Smooth muscle cell (in vitro differentiated cells): ENCODE results near the gene PACS2. TPM values are rescaled to one million over a fixed set of nuclear protein-coding genes. Genes with fewer than 3 reads are reported as not detected.

ENCODE experiments used
- DNase-seq: peaks from one replicate; lab custom pipeline; 2025; ENCODE audit not compliant: unreplicated experiment; lab: John Stamatoyannopoulos, UW
- H2AFZ ChIP-seq: fragments of 200-600 bp; sonication (generic); 2 replicates; pipeline ENCODE4 v1.6.0; 2016; ENCODE audit warnings: antibody characterized with exemption, low read depth, mild to moderate bottlenecking
- H3F3A ChIP-seq: fragments of 200-600 bp; sonication (generic); 2 replicates; pipeline ENCODE4 v1.6.0; 2017; ENCODE audit warnings: antibody characterized with exemption, low read depth
- H3K27ac ChIP-seq: fragments of 200-600 bp; sonication (generic); 2 replicates; pipeline ENCODE4 v1.5.1; 2016; ENCODE audit warnings: low read depth, mild to moderate bottlenecking
- H3K27me3 ChIP-seq: fragments of 200-600 bp; sonication (generic); 2 replicates; pipeline ENCODE4 v1.6.1; 2016; ENCODE audit warnings: low read depth, mild to moderate bottlenecking
- H3K36me3 ChIP-seq: fragments of 200-600 bp; sonication (generic); 2 replicates; pipeline ENCODE4 v1.5.1; 2016; ENCODE audit warnings: low read depth
- H3K4me1 ChIP-seq: fragments of 200-600 bp; sonication (generic); 2 replicates; pipeline ENCODE4 v1.5.1; 2016; ENCODE audit warnings: low read depth
- H3K4me2 ChIP-seq: fragments of 200-600 bp; sonication (generic); 2 replicates; pipeline ENCODE4 v1.6.0; 2016; ENCODE audit warnings: mild to moderate bottlenecking
- H3K4me3 ChIP-seq: fragments of 200-600 bp; sonication (generic); 2 replicates; pipeline ENCODE4 v1.5.1; 2016; ENCODE audit warnings: mild to moderate bottlenecking
- H3K79me2 ChIP-seq: fragments of 200-600 bp; sonication (generic); 2 replicates; pipeline ENCODE4 v1.6.0; 2016; ENCODE audit warnings: low read depth, mild to moderate bottlenecking
- H3K9ac ChIP-seq: fragments of 200-600 bp; sonication (generic); 2 replicates; pipeline ENCODE4 v1.6.0; 2016; ENCODE audit warnings: low read depth
- H3K9me3 ChIP-seq: fragments of 200-600 bp; sonication (generic); replicated peaks from 2 replicates; pipeline ENCODE4 v1.5.1; 2016; ENCODE audit warnings: low read depth
- H4K20me1 ChIP-seq: fragments of 200-600 bp; sonication (generic); 2 replicates; pipeline ENCODE4 v1.6.0; 2016; ENCODE audit warnings: low read depth
- WGBS: methylation state at CpG from one replicate; pipeline ENCODE4 v1.1.7; 2016; ENCODE audit warnings: low lambda C conversion rate; 5-methylcytosine and 5-hydroxymethylcytosine counted together
- polyA plus RNA-seq: library from polyadenylated mRNA; unstranded; fragments of >200 nt; fragmentation: Nextera tagmentation; extraction: Ambion mirVana; gene quantifications from 2 replicates; pipeline ENCODE4 v1.2.1, GENCODE V29; 2016
- total RNA-seq: library from RNA; depleted of rRNA; stranded (reverse); fragments of >200 nt; gene quantifications from 2 replicates; pipeline ENCODE4 v1.2.3, GENCODE V29; 2014
- TF ChIP-seq, protein P1 (sequence below): fragments of 200-600 bp; sonication (generic); IDR thresholded peaks from 2 replicates; pipeline ENCODE4 v1.5.1; 2017; ENCODE audit warnings: borderline replicate concordance, mild to moderate bottlenecking, antibody characterized with exemption; ENCODE audit not compliant: insufficient read depth, poor library complexity, severe bottlenecking

PACS2 gene
- total and polyA plus RNA-seq, 2 experiments from 2014 or later = 36.9 to 49.1 TPM

DNA sequence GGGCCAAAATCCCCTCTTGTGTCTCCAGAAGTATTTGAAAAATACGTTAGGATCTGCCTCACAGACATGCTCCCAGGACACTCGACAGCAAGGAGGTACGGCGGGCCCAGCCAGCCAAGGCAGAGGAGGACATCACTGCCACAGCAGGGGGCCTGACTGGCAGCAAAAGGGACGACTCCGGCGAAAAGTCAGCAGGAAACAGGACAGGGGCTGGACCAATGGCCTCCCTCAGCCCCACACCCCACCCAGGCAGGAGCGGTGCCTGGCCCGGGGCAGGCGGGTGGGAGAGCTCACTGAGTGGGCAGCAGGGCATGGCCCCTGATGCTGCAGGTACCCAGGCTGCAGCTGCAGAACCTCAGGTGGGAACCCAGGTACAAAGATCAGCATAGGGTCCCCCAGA is 31.5 kb upstream of the PACS2 start:
- no peaks in the 10 kb centered on the region for H3K9me3 ChIP-seq
- TF ChIP-seq, protein P1, sequence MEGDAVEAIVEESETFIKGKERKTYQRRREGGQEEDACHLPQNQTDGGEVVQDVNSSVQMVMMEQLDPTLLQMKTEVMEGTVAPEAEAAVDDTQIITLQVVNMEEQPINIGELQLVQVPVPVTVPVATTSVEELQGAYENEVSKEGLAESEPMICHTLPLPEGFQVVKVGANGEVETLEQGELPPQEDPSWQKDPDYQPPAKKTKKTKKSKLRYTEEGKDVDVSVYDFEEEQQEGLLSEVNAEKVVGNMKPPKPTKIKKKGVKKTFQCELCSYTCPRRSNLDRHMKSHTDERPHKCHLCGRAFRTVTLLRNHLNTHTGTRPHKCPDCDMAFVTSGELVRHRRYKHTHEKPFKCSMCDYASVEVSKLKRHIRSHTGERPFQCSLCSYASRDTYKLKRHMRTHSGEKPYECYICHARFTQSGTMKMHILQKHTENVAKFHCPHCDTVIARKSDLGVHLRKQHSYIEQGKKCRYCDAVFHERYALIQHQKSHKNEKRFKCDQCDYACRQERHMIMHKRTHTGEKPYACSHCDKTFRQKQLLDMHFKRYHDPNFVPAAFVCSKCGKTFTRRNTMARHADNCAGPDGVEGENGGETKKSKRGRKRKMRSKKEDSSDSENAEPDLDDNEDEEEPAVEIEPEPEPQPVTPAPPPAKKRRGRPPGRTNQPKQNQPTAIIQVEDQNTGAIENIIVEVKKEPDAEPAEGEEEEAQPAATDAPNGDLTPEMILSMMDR = no peak
- H3K9ac ChIP-seq = no peak overlapping the region
- H3K4me2 ChIP-seq = no peak overlapping the region
- no peaks in the 10 kb centered on the region for H3K27me3 ChIP-seq
- H4K20me1 ChIP-seq = peaks cover 84% of the 10 kb centered on the region
- DNase-seq = no peak
- no peak overlapping the region for H2AFZ ChIP-seq
- WGBS = 64% methylated on average over 10 of the region's 10 CpGs
- H3F3A ChIP-seq = no peaks in the 10 kb centered on the region
- no peak overlapping the region for H3K27ac ChIP-seq
- no peaks in the 10 kb centered on the region for H3K36me3 ChIP-seq
- H3K4me1 ChIP-seq = no peaks in the 10 kb centered on the region
- H3K4me3 ChIP-seq = no peak overlapping the region
- H3K79me2 ChIP-seq = peaks cover 19% of the 10 kb centered on the region

DNA sequence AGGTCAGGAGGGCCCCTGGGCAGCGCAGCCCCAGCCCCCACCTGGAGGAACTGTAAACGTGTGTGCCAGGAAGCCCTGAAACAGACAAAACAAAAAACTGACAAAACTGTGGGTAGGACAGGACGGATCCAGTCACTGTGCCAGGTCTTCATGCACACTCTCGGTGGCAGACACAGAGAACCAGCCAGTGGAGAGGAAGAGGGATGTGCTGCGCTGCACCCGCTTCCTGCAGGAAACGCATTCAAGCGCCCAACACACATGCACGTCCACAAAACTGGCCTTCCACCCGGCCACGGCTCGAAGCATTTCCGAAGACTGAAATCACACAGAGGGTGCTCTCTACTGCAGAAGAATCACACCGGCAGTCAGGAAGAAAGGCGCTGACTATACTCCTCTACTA is 30.6 kb upstream of the PACS2 start:
- H4K20me1 ChIP-seq = peaks cover 86% of the 10 kb centered on the region
- no peak overlapping the region for H3K4me2 ChIP-seq
- no peak overlapping the region for H3K27ac ChIP-seq
- peaks cover 11% of the 10 kb centered on the region for H3K79me2 ChIP-seq
- H2AFZ ChIP-seq = no peak overlapping the region
- H3K4me1 ChIP-seq = no peaks in the 10 kb centered on the region
- no peaks in the 10 kb centered on the region for H3F3A ChIP-seq
- no peak for DNase-seq
- WGBS = 88% methylated on average over 15 of the region's 15 CpGs
- H3K9ac ChIP-seq = no peak overlapping the region
- no peaks in the 10 kb centered on the region for H3K36me3 ChIP-seq
- no peak overlapping the region for H3K4me3 ChIP-seq
- H3K27me3 ChIP-seq = no peaks in the 10 kb centered on the region
- no peaks in the 10 kb centered on the region for H3K9me3 ChIP-seq
- TF ChIP-seq, protein P1 = no peak

DNA sequence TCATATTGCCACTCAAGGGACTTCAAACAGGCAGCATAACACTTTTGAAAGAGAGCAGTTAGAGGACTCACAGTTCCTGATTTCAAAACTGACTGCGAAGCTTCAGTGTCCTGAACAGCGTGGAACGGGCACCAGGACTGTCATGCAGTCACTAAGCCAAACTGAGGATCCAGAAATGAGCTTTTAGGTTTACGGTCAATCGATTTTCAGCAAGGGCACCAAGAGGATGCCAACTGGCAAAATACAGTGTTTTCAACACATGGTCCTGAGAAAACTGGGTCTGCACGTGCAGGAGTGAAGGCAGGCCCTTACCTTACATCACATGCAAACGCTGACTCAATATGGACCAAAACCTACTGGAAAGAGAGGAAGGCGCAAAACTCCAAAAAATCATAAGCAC is 29.4 kb upstream of the PACS2 start:
- 96% methylated on average over 8 of the region's 8 CpGs for WGBS
- DNase-seq = no peak
- Histone ChIP-seq H3K4me3 (no peak overlapping the region), H3K9ac (no peak overlapping the region), H3K4me2 (no peak overlapping the region), H3K4me1 (no peaks in the 10 kb centered on the region), H3K36me3 (no peaks in the 10 kb centered on the region), H3K9me3 (no peaks in the 10 kb centered on the region), H3K27me3 (no peaks in the 10 kb centered on the region), H2AFZ (no peak overlapping the region), H3K79me2 (peaks cover 18% of the 10 kb centered on the region), H3K27ac (no peak overlapping the region), H4K20me1 (peaks cover 86% of the 10 kb centered on the region), H3F3A (no peaks in the 10 kb centered on the region)
- TF ChIP-seq, protein P1 = no peak

DNA sequence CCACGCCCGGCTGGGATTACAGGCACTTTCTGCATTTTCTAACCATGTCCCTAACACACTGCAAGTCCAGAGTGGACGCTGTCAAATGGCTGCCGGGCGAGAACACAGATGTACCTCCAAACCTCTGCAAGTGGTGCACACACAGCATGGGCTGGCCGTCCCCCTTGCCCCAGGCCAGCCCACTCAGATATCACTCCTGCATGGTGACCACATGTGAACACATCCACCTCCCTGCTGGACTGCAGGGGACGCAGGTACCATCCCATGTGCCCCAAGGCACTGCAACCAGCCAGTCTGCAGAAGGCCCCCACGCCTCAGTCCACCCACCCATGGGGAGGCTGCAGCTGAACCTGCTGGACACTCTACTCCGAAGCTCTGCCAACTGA is 27.8 kb upstream of the PACS2 start:
- Histone ChIP-seq H3K27me3 (no peaks in the 10 kb centered on the region), H2AFZ (no peak overlapping the region), H3K4me3 (no peak overlapping the region), H3K9ac (no peak overlapping the region), H3K4me2 (no peak overlapping the region), H3K36me3 (no peaks in the 10 kb centered on the region), H3F3A (no peaks in the 10 kb centered on the region), H3K4me1 (no peaks in the 10 kb centered on the region), H3K9me3 (no peaks in the 10 kb centered on the region), H4K20me1 (peaks cover 88% of the 10 kb centered on the region), H3K79me2 (peaks cover 30% of the 10 kb centered on the region), H3K27ac (no peak overlapping the region)
- WGBS = 98% methylated on average over 9 of the region's 9 CpGs
- TF ChIP-seq, protein P1 = no peak
- DNase-seq = no peak
